ENCODE results near the gene OR52I1.

DNA sequence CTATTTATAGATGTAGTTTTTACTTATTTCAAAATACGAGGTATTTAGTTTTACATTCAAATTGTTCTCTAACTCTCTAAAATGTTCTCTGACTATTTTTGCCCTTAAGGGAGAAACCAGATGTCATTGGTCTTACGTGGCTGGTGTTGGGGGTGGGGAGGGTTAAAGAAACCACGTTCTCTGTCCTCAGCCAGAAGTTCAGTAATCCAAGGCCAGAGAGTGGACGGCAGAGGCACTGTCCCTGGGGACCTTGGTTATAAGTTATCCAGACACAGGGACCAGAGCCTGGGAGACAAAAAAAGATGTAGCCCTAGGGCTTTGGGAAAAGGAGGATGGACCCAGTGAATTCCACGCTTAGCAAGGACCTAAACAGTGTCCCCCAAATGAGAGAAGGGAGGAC lies 49.2 kb downstream of the OR52I1 start:
- no peak for TF ChIP-seq POLR2A (IDR thresholded peaks at IDR 0.05)
- TF ChIP-seq, protein P1, sequence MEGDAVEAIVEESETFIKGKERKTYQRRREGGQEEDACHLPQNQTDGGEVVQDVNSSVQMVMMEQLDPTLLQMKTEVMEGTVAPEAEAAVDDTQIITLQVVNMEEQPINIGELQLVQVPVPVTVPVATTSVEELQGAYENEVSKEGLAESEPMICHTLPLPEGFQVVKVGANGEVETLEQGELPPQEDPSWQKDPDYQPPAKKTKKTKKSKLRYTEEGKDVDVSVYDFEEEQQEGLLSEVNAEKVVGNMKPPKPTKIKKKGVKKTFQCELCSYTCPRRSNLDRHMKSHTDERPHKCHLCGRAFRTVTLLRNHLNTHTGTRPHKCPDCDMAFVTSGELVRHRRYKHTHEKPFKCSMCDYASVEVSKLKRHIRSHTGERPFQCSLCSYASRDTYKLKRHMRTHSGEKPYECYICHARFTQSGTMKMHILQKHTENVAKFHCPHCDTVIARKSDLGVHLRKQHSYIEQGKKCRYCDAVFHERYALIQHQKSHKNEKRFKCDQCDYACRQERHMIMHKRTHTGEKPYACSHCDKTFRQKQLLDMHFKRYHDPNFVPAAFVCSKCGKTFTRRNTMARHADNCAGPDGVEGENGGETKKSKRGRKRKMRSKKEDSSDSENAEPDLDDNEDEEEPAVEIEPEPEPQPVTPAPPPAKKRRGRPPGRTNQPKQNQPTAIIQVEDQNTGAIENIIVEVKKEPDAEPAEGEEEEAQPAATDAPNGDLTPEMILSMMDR (IDR thresholded peaks at IDR 0.05) = no peak

All from adrenal gland (tissue), 5 donors.